SW480 (cell line): ENCODE data around the gene EML1.

Experiments
- DNase-seq: peaks from one replicate; pipeline ENCODE4 v3.0.0-alpha.2; 2016; ENCODE audit warnings: low spot score

EML1 gene

GRCh38 chr14:99793213-99794150 is at the start of gene EML1:
Gene EML1, plus strand, starts transcription at chr14:99793413. Its CDS starts 64 bp downstream, at chr14:99793477.
- peak; percentile 75 for DNase-seq

GRCh38 chr14:99744199-99744872 is 48.9 kb upstream of the EML1 start:
- DNase-seq: no peak

DNA sequence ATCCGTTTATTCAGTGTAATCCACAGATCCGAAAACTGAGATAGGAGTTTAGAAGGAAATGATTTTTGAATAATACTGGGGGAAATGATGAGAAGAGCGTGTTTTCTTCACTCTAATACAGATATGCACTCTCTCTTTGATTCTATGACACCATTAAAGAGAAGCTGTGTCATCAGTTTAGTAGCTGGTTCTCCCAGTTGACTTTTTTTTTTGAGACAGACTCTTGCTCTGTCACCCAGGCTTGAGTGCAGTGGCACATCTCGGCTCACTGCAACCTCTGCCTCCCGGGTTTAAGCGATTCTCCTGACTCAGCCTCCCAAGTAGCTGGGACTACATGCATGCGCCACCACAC is 48.4 kb upstream of the EML1 start:
- DNase-seq: no peak

DNA sequence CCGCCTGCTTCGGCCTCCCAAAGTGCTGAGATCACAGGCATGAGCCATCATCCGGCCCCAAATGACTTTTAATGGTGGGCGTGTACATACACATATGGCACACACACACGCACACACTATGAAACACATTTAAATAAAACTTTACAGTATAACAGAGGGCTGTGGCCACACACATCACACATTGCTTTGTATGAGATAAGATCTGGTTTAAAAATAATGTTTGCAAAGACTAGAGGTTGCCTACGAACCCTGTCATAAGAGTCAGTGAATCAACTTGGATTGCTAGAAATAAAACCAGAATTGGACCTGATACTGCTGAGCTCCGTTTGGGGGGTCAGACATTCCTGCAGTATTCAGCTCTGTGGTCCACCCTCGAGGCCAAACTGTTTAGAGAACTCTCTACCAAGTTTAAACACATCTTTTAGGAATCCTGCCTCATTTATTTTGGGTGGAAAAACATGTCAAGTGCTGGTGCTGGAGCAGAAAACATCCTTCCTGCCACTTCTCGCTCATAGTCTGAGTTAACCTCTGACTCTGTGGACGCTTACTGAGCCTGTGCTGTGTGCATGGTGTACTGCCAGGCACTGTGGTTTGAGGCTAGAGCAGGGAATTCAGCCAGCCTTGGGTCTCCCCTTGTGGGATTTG is 47.8 kb upstream of the EML1 start:
- no peak for DNase-seq

DNA sequence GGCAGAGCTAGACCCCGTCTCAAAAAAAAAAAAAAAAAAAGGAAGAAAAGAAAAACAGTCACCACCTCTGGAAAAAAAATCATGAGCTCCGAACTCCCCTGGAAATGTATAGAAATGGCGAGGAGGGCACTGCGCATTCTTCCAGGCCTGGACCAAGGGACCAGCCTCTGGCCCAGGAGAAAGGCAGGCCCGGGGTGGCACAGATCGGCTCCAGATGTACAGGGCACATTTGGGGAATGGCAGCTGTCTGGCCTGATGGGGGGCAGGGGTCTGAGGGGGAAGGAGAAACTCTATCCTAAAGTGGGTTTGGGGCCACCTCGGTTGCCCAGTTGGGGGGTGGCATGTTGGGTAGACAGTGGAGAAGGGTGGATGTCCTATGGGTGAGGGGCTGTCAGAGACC is 46.0 kb upstream of the EML1 start:
- DNase-seq: no peak

- DNase-seq: no peak
Measured at GRCh38 chr14:99747582-99748330, 45.5 kb upstream of the EML1 start.

GRCh38 chr14:99748529-99748928 is 44.7 kb upstream of the EML1 start:
- no peak for DNase-seq

- no peak for DNase-seq
Measured at GRCh38 chr14:99749142-99749541, 44.1 kb upstream of the EML1 start.

DNA sequence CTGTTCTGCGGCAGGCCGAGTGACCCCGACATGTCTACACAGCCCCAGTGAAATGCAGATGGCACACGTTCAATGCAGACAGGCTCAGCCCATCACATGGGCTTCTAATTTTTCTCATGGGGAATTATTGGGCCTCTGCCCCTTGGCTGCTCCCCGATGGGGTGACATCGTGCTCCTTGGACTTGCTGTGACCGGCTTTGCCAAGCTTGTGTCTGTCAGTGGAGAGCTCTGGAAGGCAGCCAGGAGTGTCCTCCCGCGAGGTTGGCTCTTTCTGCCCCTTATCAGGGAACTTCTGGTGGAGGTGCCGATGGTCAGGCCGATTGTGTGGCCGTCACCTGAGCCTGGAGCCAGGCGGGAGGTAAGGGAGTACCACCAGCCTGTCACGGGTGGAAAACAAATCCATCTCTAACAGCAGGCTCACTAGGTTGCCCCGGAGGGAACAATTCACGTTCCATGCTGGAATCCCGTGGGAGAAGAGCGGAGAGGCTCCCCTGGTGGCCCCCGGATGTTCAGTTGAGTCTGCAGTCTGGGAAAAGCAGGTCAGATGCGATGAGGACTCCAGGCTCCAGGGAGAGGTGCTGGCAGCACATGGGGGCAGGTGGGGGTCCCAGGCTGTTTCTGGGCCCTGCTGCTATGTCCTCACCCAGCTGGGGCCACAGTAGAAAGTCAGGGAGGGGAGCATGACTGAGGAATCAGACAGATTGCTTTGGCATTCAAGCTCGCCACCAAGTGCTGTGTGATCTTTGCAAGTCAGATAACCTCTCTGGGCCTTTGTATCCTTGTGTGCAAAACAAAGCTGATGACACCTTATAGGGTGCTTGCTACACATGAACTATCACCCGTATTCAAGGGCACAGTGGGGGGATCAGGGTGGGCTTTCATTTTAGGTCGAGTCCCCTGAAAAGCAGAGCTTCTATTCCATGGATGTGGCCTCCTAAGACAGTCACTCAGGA is 43.2 kb upstream of the EML1 start:
- DNase-seq: no peak

DNA sequence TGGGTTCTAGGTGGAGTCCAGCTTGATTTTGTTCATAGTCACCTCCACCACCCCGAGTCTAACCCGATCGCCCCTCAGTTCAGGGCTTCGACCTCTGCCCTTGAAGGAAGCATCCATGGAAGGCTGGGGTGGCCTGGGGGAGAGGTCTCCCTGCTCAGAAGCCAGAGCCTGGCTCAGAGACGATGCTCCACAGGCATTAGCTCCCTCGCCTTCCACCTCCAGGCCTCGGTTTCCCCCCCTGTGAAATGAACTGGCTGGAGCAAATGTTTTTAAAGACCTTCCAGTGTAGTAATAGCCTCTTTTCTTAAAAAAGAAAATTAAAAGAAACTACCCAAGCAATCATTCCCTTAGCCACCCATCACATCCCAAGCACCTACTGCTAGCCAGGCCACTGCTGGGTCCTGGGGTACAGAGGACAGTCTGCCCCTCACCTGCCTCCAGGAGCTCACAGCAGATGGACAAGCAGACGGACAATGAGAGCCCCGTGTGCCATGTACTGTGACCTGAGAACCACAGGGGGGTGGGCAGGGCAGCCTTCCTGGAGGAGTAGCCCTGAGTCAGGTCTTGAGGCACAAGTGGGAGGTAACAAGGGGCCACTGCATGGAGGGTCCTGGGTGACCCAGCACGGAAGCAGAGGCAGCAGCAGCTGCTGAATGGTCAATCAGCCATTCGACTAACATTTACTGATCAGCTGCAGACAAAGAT is 42.3 kb upstream of the EML1 start:
- no peak for DNase-seq

- no peak for DNase-seq
Measured at GRCh38 chr14:99751539-99752485, 41.4 kb upstream of the EML1 start.

GRCh38 chr14:99752486-99753121 is 40.6 kb upstream of the EML1 start:
- DNase-seq: no peak

- no peak for DNase-seq
Measured at GRCh38 chr14:99753225-99754140, 39.7 kb upstream of the EML1 start.

GRCh38 chr14:99754141-99755067 is 38.8 kb upstream of the EML1 start:
- peak; percentile 35 for DNase-seq

DNA sequence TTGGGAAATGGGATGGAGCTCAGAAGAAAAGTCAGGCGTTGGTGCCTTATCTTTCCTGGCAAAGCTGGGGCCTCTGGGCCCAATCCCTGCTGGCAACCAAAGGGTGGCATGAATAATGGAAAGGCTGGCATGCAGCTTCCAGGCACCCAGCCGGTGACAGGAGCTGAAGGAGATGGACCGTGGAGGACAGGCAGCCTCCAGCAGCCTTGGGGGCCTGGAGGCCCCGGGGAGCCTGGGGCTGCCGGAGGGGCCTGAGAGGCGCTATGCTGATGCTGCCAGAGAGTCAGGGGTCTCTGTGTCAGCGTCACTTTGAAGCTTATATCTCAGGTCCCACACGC is 38.2 kb upstream of the EML1 start:
- DNase-seq: no peak
